ENCODE results near the gene RAB3A. TPM values are rescaled to one million over a fixed set of nuclear protein-coding genes. Genes with fewer than 3 reads are reported as not detected.

RAB3A gene
- total RNA-seq, 1 donor from 2014 or later, result 0.17 TPM

DNA sequence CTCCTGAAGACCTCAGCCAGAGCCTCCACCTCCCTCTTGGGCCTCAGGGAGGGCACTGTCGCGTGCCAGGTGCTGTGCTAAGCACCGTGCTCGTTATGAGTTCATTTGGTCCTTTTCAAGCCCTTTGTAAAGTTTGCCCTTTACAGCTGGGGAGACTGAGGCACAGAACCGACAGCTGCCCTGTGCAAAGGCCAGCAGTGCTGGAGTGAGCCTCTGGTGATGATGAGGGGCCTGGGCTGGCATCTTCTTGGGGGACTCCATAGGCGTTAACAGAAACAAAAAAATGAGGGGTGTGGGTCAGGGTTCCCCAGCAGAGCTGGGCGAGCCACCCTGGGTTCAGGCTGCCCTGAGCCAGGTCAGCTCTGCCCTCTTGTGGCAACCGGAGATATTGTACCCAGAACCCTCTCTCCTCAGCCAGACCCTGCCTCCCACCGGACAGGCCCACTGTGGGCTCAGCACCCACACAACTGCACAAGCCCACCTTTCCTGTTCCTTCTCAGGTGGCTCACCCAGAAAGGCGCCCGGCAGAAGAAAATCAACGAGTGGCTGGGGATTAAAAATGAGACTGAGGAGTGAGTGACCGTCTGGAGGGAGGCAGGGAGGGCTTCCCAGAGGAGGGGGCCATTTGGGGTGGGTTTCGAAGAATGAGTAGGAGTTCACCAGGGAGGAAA lies 35.7 kb downstream of the RAB3A start:
- no peak overlapping the region for H3K4me3 ChIP-seq (ENCODE audit: low read depth, low read length)
- TF ChIP-seq, protein P1, sequence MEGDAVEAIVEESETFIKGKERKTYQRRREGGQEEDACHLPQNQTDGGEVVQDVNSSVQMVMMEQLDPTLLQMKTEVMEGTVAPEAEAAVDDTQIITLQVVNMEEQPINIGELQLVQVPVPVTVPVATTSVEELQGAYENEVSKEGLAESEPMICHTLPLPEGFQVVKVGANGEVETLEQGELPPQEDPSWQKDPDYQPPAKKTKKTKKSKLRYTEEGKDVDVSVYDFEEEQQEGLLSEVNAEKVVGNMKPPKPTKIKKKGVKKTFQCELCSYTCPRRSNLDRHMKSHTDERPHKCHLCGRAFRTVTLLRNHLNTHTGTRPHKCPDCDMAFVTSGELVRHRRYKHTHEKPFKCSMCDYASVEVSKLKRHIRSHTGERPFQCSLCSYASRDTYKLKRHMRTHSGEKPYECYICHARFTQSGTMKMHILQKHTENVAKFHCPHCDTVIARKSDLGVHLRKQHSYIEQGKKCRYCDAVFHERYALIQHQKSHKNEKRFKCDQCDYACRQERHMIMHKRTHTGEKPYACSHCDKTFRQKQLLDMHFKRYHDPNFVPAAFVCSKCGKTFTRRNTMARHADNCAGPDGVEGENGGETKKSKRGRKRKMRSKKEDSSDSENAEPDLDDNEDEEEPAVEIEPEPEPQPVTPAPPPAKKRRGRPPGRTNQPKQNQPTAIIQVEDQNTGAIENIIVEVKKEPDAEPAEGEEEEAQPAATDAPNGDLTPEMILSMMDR (conservative IDR thresholded peaks at IDR 0.05; ENCODE audit: low read depth, low read length), result peak; percentile 74
- DNase-seq (ENCODE audit: low read depth), result no peak

DNA sequence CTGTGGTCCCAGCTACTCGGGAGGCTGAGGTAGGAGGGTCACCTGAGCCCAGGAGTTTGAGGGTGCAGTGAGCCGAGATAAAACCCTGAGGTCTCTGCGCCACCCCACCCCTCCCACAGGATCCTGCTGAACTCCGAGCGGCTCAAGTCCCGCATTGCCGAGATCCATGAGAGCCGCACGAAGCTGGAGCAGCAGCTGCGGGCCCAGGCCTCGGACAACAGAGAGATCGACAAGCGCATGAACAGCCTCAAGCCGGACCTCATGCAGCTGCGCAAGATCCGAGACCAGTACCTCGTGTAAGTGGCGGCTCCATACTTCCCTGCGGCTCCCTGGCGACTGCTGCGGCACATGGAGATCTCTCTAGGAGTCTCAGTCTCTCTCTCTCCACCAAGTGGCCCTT lies 36.8 kb downstream of the RAB3A start:
- TF ChIP-seq, protein P1 (conservative IDR thresholded peaks at IDR 0.05; ENCODE audit: low read depth, low read length), result no peak
- no peak overlapping the region for H3K4me3 ChIP-seq (ENCODE audit: low read depth, low read length)
- no peak for DNase-seq (ENCODE audit: low read depth)

DNA sequence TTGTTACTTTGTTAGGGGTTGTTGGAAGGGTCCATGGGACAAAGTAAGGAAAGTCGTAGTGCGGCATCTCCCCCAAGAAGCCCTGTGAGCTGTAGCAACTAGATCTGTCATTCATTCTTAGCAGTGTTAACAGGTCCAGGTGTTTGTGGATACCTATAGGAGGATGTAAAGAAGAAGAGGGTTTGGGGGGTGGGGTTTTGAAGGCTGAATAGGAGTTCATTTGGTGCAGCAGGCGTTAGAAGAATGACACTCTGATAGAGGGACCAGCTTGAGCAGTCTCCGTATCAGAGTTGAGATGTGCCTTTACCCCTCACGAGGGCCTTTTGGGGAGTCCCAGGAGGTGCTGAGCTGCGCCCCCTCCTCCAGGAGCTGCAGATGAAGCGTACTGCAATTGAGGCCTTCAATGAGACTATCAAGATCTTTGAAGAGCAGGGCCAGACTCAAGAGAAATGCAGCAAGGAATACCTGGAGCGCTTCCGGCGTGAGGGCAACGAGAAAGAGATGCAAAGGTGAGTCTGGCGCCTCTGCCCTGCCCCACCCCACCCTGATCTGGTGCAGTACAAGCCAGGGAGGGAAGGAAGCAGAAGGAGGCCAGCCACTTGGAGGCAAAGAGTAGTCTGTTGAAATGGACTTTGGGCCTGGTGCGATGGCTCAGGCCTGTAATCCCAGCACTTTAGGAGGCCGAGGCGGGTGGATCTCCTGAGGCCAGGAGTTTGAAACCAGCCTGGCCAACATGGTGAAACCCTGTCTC lies 37.9 kb downstream of the RAB3A start:
- no peak overlapping the region for H3K4me3 ChIP-seq (ENCODE audit: low read depth, low read length)
- TF ChIP-seq, protein P1 (conservative IDR thresholded peaks at IDR 0.05; ENCODE audit: low read depth, low read length), result no peak
- DNase-seq (ENCODE audit: low read depth), result no peak

DNA sequence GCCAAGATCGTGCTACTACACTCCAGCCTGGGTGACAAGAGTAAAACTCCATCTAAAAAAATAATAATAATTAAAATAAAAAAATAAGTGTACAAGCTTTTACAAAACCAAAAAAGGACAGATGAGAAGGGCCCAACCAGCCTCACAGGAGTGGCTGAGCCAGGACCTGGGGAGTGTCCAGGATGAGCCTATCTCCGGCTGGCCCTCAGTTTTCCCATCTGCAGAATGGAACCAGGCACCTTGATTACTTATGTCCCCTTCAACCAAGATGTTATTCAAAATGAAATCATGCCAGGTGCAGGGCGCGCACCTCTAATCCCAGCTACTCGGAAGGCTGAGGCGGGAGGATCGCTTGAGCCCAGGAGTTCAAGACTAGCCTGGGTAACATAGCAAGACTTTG lies 39.8 kb downstream of the RAB3A start:
- DNase-seq (ENCODE audit: low read depth), result no peak
- H3K4me3 ChIP-seq (ENCODE audit: low read depth, low read length), result no peak overlapping the region
- TF ChIP-seq, protein P1 (conservative IDR thresholded peaks at IDR 0.05; ENCODE audit: low read depth, low read length), result no peak

GRCh38 chr19:18161636-18162002 lies 42.2 kb downstream of the RAB3A start:
- no peak for DNase-seq (ENCODE audit: low read depth)
- H3K4me3 ChIP-seq (ENCODE audit: low read depth, low read length), result no peak overlapping the region
- TF ChIP-seq, protein P1 (conservative IDR thresholded peaks at IDR 0.05; ENCODE audit: low read depth, low read length), result no peak

- TF ChIP-seq, protein P1 (conservative IDR thresholded peaks at IDR 0.05; ENCODE audit: low read depth, low read length), result peak; percentile 43
- DNase-seq (ENCODE audit: low read depth), result no peak
- H3K4me3 ChIP-seq (ENCODE audit: low read depth, low read length), result peak overlapping the region; percentile 35
These were observed 42.7 kb downstream of the RAB3A start for GRCh38 chr19:18160971-18161635.
